Aorta (tissue), 5 donors: ENCODE measurements around the gene CRPPA. TPM values are rescaled to one million over a fixed set of nuclear protein-coding genes. Genes with fewer than 3 reads are reported as not detected.

ENCODE experiments used
- ATAC-seq: fragments of 200-7000 bp; cut with Tn5 transposase; one replicate; pipeline ENCODE4 v1.9.1; 2022; ENCODE audit warnings: moderate library complexity; ENCODE audit not compliant: low FRiP score
- DNase-seq, 2 donors: peaks; one replicate each; pipeline ENCODE4 v3.0.0-alpha.2; 2020
- H3K27ac ChIP-seq, 2 donors: one replicate each; pipeline ENCODE4 v1.5.1; 2013; ENCODE audit warnings: low read length in 2 of 2, mild to moderate bottlenecking in 2 of 2, moderate library complexity in 2 of 2, control low read depth in 1 of 2, inconsistent platforms in 1 of 2, low read depth in 1 of 2
- H3K27me3 ChIP-seq, 2 donors: one replicate each; pipeline ENCODE4 v1.6.1; 2013; ENCODE audit warnings: control low read depth in 1 of 2, low read length in 1 of 2, mild to moderate bottlenecking in 1 of 2, moderate library complexity in 1 of 2; ENCODE audit not compliant: insufficient read depth in 2 of 2, control insufficient read depth in 1 of 2
- H3K36me3 ChIP-seq, 2 donors: one replicate each; pipeline ENCODE4 v1.6.1; 2013; ENCODE audit warnings: control low read depth in 1 of 2, low read length in 1 of 2, mild to moderate bottlenecking in 1 of 2; ENCODE audit not compliant: insufficient read depth in 2 of 2, control insufficient read depth in 1 of 2
- H3K4me1 ChIP-seq, 2 donors: one replicate each; pipeline ENCODE4 v1.6.1; 2013; ENCODE audit warnings: low read length in 2 of 2, control low read depth in 1 of 2, mild to moderate bottlenecking in 1 of 2, moderate library complexity in 1 of 2; ENCODE audit not compliant: insufficient read depth in 2 of 2, control insufficient read depth in 1 of 2
- H3K4me3 ChIP-seq, 2 donors: one replicate each; pipeline ENCODE4 v1.5.1; 2013; ENCODE audit warnings: low read length in 2 of 2, control low read depth in 1 of 2, mild to moderate bottlenecking in 1 of 2
- H3K9me3 ChIP-seq: one replicate; pipeline ENCODE4 v1.6.1; 2013; ENCODE audit warnings: mild to moderate bottlenecking, low read length; ENCODE audit not compliant: control insufficient read depth
- WGBS, 2 donors: extraction: QIAGEN DNeasy Blood & Tissue Kit; methylation state at CpG; one replicate each; pipeline ENCODE4 v1.1.7; 2013; 5-methylcytosine and 5-hydroxymethylcytosine counted together
- intact Hi-C, 2 donors: fragments of 100-400 bp; cut with DNase I; formaldehyde crosslinking; loops; one replicate each; pipeline versions ENCODE4 v1.14.2 to v1.15.0; 2022
- polyA plus RNA-seq, 2 donors: library from polyadenylated mRNA; stranded (reverse); fragments of 200-250 nt; gene quantifications; one replicate each; pipeline ENCODE4 v1.2.3, GENCODE V29; 2013
- total RNA-seq, 2 donors: library from RNA; stranded (reverse); fragmentation: NEBNext Ultra II Directional; extraction: Animal tissue kit (Norgen Biotek cat#: 25700); gene quantifications; one replicate each; pipeline ENCODE4 v1.2.1, GENCODE V29; 2021
- donor health status: healthy with polysubstance abuse.
- donor health status: Bipolar disorder and iron deficiency.
- donor health status: DM: no; HTN: no; CAD: no.
- donor health status: DM: no; HTN: no; CAD: no.
- donor health status: DM: yes; HTN: yes; CAD: no.

The CRPPA gene
- total and polyA plus RNA-seq, 4 donors, result 0.13 to 2.4 (median 1.2) TPM

- intact Hi-C loops, result no loop called here
- Histone ChIP-seq H3K4me1 (no peaks in the 10 kb centered on the region), H3K27ac (no peak overlapping the region), H3K36me3 (no peaks in the 10 kb centered on the region), H3K9me3 (no peaks in the 10 kb centered on the region), H3K4me3 (no peak overlapping the region), H3K27me3 (no peaks in the 10 kb centered on the region)
- WGBS, 2 donors, result 90 to 91% methylated on average over 1 of the region's 1 CpG
- ATAC-seq, result no peak
- DNase-seq, result no peak
These were observed 17.9 kb downstream of the CRPPA start for GRCh38 chr7:16403475-16403874.

GRCh38 chr7:16402940-16403339, 18.4 kb downstream of the CRPPA start:
- intact Hi-C loops, result no loop called here
- H3K9me3 ChIP-seq, result no peaks in the 10 kb centered on the region
- H3K27me3 ChIP-seq, result no peaks in the 10 kb centered on the region
- no peaks in the 10 kb centered on the region for H3K36me3 ChIP-seq
- 100% methylated on average over 1 of the region's 1 CpG for WGBS, 2 donors
- DNase-seq (no peak), ATAC-seq (no peak)
- H3K4me3 ChIP-seq, result no peak overlapping the region
- no peaks in the 10 kb centered on the region for H3K4me1 ChIP-seq
- H3K27ac ChIP-seq, result no peak overlapping the region

- intact Hi-C loops, result no loop called here
- H3K9me3 ChIP-seq, result no peaks in the 10 kb centered on the region
- H3K27ac ChIP-seq, result no peak overlapping the region
- ATAC-seq (no peak), DNase-seq (no peak)
- H3K36me3 ChIP-seq, result no peaks in the 10 kb centered on the region
- H3K4me1 ChIP-seq, result no peaks in the 10 kb centered on the region
- H3K4me3 ChIP-seq, result no peak overlapping the region
- H3K27me3 ChIP-seq, result no peaks in the 10 kb centered on the region
These were observed 19.2 kb downstream of the CRPPA start for GRCh38 chr7:16402091-16402490.

GRCh38 chr7:16400893-16401275, 20.5 kb downstream of the CRPPA start:
- Histone ChIP-seq H3K4me1 (no peaks in the 10 kb centered on the region), H3K4me3 (no peak overlapping the region), H3K27me3 (no peaks in the 10 kb centered on the region), H3K36me3 (no peaks in the 10 kb centered on the region), H3K27ac (no peak overlapping the region), H3K9me3 (no peaks in the 10 kb centered on the region)
- no peak for ATAC-seq
- no peak for DNase-seq
- intact Hi-C loops, result no loop called here

- DNase-seq (no peak), ATAC-seq (no peak)
- Histone ChIP-seq H3K27ac (no peak overlapping the region), H3K9me3 (no peaks in the 10 kb centered on the region), H3K4me3 (no peak overlapping the region), H3K27me3 (no peaks in the 10 kb centered on the region), H3K4me1 (no peaks in the 10 kb centered on the region), H3K36me3 (no peaks in the 10 kb centered on the region)
- 96% methylated on average over 47 of the region's 47 CpGs for WGBS, 2 donors
- intact Hi-C loops, result no loop called here
These were observed 21.1 kb downstream of the CRPPA start for GRCh38 chr7:16399916-16400892.

- H3K27ac ChIP-seq, result no peak overlapping the region
- DNase-seq (no peak), ATAC-seq (no peak)
- no peaks in the 10 kb centered on the region for H3K27me3 ChIP-seq
- H3K4me1 ChIP-seq, result no peaks in the 10 kb centered on the region
- no peaks in the 10 kb centered on the region for H3K9me3 ChIP-seq
- no peaks in the 10 kb centered on the region for H3K36me3 ChIP-seq
- intact Hi-C loops, result no loop called here
- 94 to 95% methylated on average over 32 of the region's 32 CpGs for WGBS, 2 donors
- no peak overlapping the region for H3K4me3 ChIP-seq
These were observed 22.0 kb downstream of the CRPPA start for GRCh38 chr7:16399265-16399831.

- H3K36me3 ChIP-seq, result no peaks in the 10 kb centered on the region
- no peaks in the 10 kb centered on the region for H3K27me3 ChIP-seq
- H3K4me1 ChIP-seq, result no peaks in the 10 kb centered on the region
- 95 to 96% methylated on average over 46 of the region's 46 CpGs for WGBS, 2 donors
- H3K27ac ChIP-seq, result no peak overlapping the region
- no peak for DNase-seq
- no peaks in the 10 kb centered on the region for H3K9me3 ChIP-seq
- intact Hi-C loops, result no loop called here
- no peak for ATAC-seq
- no peak overlapping the region for H3K4me3 ChIP-seq
These were observed 23.0 kb downstream of the CRPPA start for GRCh38 chr7:16398146-16399017.

GRCh38 chr7:16397501-16398145, 23.7 kb downstream of the CRPPA start:
- Histone ChIP-seq H3K36me3 (no peaks in the 10 kb centered on the region), H3K4me1 (no peaks in the 10 kb centered on the region), H3K27ac (no peak overlapping the region), H3K4me3 (no peak overlapping the region), H3K9me3 (no peaks in the 10 kb centered on the region), H3K27me3 (no peaks in the 10 kb centered on the region)
- DNase-seq (no peak), ATAC-seq (no peak)
- intact Hi-C loops, result no loop called here
- WGBS, 2 donors, result 92 to 93% methylated on average over 33 of the region's 33 CpGs
